Measurements from ENCODE around the gene DGKG.

DGKG gene

DNA sequence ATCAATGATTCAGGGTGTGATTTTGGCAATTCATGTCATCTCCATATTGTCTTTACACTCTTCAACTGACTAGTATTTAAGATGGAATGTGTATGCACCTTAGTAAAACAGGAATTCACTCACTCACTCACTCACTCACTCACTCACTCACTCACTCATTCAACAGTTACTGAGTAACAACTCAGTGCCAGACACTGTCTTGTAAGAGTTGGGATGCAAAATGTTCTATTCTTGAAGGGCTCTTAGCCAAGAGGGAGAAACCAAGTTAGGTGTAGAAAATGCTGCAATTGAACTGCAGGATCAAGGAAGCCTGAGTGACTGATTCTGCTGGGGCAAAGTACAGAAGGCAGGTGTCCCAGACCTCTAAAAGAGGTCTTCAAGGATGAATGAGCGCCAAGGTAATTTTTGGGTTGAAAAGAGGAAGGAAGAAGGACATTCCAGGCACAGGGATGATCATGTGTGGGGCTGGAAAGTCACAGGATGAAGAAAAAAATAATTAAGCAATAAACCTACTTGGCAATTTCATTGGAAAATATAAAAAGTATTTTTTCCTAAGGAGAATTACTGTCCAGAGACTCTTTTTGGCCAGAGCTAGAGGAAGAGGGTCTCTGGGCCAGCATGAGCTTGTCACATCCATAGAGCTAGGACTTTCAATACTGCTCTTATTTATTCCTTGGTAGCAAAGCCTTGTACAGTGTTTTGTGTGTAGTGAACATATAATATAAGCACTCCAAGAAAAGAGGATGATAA is 194.2 kb downstream of the DGKG start:
- no peak for DNase-seq

GRCh38 chr3:186166491-186167288 is 195.3 kb downstream of the DGKG start:
- no peak for DNase-seq

- DNase-seq = no peak
These were observed 196.0 kb downstream of the DGKG start for GRCh38 chr3:186166036-186166435.

DNA sequence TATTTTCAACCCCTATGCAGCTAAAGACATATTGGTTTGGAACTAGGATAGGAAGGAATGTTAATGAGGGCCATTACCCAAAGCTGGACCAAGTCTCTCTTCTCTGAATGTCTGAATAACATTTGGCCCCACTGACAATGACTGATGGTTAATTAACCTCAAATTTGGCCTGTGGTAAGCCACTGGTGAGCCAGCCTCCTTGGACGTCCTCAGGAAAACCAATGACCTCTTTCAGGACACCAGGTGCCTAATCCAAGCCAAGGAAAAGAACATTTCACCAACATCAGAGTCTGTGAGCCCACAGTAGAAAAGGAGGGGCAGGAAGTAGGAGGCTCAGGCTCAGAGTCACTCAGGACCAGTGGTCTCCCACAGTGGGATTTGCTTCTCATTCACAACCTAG is 196.7 kb downstream of the DGKG start:
- no peak for DNase-seq

DNA sequence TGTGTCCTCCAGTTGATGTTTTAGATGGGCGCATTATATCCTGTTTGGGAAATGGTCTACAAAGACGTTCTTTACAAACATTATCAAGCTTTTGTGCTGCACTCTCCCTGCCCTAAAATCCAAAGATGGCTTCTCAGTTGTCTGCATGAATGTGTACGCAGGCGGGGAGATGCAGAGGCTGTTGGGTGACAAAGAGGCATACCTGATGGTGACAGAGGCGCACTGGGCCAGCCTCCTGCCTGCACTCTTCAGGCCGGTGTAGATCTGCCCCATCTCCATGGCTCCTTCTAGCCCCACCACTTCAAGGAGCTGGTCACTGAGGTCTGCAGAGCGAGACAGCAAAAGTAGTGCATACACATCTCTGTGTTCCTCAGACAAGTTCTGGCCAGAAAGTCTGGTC is 197.3 kb downstream of the DGKG start:
- DNase-seq = no peak

DNA sequence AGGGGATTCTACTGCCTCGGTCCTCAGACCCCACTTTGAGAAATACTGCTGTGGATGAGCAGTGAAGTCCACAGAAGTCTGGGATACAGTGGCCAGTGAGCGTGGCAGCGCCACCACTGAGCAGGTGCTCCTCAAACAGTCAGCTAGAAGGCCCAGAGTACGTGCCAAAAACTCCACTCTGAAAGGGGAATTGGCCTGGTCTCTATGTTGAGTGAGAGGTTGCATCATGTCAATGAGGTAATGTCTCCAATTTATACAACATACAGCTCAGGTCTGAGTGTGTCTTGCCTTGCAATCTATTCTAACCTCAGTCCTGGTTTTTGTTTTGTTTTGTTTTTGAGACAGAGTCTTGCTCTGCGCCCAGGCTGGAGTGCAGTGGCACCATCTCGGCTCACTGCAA is 199.8 kb downstream of the DGKG start:
- DNase-seq = no peak

- no peak for DNase-seq
These were observed 201.3 kb downstream of the DGKG start for GRCh38 chr3:186160691-186161243.

DNA sequence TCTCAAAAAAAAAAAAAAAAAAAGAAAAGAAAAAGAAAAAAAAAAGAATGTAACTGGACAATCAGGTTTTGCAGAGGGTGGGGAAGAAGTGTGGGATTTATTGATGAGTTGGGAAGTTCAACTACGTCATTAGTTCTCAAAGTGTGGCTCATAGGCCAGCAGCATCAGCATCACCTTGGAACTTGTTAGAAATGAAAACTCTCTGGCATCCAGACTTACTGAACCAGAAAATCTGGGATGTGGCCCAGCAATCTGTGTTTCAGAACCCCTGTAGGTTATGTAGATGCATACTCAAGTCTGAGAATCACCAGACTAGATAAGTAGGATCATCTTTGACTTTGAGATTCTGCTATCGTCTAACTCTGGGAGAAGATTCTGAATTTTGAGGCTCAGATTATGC is 207.4 kb downstream of the DGKG start:
- DNase-seq = no peak

DNA sequence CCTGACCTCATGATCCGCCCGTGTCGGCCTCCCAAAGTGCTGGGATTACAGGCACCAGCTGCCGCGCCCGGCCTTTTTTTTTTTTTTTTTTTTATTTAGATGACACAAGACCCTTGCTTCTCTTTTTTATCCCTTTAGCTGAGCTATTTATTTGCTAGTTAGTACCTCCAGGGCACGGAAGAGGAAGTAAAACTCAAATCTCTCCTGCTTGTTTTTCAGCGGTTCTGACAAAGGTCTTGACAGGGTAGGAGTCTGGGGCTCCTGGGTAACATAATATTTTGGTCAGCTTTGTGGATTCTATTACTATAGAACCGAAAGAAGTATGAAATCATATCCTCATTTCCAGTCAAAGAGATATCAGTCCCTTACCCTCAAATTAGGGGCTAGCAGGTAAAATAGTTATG is 209.1 kb downstream of the DGKG start:
- no peak for DNase-seq

DNA sequence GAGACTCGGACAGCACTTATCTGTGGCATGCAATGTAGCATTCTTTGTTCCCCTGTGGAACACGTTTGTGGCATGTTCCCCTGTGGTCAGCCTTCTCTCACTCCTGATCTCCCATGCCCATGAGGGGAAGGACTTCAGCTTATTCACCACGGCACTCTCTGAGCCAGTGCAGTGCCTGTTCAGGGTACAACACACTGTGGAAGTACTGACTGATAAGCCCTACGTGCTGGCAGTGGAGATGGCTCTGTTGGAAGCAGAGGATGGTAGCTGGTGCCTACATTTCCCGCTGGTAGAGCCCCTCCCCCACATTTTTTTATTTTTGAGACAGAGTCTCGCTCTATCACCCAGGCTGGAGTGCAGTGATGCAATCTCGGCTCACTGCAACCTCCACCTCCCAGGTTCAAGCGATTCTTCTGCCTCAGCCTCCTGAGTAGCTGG is 209.7 kb downstream of the DGKG start:
- no peak for DNase-seq

DNA sequence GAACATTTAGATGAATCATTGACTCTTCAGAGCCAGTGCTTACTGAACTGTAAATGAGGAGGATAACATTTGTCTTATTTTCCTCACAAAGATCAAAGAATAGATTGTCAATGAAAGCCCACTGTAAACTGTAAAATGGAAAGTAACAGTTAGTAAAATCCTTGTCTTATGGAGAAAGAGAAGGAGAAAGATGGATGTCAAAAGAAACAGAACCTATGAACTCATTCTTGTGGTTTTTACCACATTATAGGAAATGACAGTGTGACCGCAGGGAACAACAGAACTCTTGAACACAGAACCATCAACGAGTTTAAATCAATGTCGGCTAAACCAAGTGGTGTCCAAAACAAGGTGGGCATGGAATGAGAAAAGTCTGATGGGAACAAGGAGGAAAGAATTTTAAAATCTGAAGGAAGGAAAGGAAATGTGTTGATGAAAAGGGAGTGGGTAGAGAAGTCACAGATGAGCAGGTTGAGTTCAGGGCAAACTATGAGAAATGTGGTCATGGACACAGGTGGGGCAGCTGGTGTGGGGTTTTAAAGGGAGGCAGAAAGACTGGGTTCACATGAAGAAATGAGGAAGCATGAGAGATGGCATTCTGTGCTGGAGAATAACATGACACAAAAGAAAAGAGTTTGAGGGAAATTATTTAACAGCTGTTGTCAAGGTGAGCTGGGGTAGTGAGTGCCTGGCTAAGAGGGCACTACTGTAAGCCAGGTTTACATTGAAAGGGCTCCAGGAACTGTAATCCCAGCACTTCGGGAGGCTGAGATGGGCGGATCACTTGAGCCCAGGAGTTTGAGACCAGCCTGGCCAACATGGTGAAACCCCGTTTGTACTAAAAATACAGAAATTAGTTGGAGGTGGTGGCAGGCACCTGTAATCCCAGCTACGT is 210.7 kb downstream of the DGKG start:
- DNase-seq = no peak

DNA sequence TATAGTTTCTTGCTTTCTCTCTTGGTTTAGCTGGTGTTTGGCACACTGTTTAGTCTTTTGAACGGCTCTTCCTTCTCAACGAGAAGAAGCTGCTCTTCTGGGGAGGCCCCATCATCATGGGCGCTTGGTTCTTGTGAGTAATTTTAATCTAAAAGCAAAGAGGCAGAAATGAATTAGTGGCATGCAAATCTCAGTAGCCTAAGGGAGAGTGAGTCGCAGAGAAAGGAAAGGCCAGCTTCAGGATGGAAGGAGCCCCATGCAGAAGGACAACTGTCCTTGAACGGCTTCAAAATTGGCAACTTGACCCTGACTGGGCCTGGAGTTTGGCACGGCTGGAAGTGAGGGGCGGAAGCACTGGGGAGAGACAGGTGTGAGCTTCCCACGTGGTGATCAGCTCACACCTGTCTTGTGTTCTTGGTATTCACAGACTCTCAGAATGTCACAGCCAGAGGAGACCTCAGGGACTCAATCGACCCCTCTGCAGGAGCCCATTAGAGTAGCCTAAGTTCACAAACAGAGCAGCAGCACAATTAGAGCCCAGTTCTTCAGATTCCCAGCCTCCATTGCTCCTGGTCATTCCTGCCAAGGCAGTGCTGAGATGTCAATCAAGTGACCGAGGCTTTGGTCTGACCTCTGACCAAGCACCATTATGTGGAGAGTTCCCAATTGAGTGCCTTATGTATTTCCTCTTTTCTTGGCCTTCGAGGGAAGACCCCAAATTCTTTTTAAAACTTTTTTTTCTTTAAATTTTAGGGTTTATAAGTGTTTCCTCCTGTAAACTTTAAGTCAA is 211.8 kb downstream of the DGKG start:
- no peak for DNase-seq

DNA sequence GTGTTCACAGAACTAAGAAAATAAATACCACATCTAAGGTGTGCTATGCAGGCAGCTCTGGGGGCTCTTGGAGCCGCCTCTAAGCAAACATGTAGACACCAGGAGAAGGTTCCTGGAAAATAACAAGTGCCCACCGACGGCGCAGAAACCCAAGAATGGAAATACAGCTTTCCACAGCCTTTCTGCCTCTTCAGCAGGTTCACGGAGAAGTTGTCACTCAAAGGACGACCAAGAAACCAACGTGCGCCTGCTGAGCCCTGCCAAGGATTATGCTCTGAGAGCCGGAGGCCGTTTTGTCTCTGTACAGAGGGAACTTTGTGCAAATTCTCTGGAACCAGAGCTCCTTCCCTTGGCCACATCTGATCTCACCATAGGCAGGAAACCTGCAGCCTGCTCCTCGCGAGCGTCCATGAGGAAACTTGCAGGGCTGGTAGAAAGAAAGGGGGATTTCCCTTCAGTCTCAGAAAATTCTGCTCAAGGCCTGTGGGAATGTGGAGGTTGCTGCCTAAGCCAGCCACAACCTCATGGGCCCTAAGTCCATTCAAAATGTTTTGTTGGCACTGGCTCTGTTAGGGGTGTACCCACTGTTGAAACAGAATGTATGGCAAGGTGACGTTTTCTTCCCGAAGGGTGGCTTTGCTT is 212.6 kb downstream of the DGKG start:
- no peak for DNase-seq

DNA sequence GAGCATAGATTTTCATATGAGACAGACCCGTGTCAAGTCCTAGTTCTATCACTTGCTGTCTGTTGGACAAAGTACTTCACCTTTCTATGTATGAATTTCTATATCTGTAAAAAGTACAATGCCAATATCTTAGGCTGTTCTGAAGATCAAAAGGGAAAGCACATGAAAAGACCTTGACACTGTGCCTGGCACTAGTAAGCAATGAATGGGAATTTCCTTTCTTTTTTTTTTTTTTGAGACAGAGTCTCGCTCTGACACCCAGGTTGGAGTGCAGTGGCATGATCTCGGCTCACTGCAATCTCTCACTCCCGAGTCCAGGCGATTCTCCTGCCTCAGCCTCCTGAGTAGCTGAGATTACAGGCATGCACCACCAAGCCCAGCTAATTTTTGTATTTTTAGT is 217.8 kb downstream of the DGKG start:
- no peak for DNase-seq

DNA sequence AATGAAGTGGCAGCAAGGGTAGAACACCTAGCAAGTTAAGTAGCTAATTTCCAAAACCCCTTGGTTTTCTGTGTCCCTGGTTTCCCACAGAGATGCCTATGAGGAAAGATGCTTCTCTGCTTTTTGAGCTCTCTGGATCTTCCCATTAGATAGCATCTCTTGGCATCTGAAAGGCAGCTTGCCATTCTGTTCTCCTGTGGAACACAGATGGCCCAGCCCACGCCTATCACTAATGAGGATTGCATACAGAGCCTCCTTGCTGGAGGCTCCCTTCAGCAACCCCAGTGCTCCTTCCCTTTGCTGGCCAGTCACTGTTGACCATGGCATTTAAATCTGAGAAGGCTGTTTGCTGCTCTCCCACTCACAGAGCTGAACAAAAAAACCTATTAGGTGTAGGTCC is 218.8 kb downstream of the DGKG start:
- no peak for DNase-seq

GRCh38 chr3:186142393-186142932 is 219.6 kb downstream of the DGKG start:
- no peak for DNase-seq

DNA sequence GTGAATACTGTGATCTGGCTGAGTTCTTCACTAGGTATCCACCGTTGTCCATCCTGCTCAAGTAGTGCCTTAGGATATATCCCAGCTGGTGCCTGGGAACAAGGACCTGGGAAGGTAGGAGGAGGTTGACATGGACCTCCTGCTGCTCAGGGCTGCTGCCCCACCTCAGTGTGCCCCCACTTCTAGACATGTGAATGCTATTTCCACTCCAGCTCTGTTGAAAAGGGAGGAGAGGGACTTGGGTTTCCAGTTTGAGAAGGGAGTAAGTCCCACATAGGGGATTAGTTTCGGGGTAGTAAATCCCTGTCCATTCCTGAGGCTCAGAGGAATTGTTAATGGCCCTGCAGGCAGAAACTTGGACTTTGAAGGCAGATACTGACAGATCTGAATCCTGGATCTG is 220.2 kb downstream of the DGKG start:
- no peak for DNase-seq

DNA sequence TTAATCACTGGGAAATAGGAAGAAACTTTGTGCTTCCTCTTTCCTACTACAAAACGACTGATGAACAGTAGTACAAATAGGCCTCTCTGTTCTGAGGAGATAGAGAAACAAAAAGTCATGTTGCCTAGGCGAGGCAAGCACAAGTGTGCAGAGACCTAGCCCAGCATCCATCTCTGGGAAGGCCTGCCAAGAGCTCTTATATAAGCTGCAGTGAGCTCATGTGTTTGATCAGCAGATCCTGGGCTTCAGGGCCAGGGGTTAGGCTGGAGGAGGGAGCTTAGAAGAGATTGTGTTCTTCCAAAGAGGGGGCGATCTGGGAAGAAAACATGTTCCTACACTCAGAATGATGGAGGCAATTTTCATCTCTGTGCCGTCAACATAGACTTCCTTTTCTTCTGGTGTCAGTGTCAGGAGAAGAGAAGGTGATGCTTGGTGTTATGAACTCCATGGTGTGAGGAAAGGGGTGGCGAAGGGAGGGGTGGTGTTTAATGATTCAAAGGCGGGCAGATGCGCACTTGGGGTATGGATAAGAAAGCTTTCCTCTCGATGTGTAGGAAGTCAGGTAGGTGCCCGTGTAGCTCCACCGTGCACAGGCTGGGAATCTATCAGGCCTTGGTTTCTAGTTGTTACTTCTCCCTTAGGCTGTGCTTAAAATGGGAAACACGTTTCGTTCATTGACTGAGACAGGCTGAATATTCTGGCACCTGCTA is 223.6 kb downstream of the DGKG start:
- DNase-seq = no peak

DNA sequence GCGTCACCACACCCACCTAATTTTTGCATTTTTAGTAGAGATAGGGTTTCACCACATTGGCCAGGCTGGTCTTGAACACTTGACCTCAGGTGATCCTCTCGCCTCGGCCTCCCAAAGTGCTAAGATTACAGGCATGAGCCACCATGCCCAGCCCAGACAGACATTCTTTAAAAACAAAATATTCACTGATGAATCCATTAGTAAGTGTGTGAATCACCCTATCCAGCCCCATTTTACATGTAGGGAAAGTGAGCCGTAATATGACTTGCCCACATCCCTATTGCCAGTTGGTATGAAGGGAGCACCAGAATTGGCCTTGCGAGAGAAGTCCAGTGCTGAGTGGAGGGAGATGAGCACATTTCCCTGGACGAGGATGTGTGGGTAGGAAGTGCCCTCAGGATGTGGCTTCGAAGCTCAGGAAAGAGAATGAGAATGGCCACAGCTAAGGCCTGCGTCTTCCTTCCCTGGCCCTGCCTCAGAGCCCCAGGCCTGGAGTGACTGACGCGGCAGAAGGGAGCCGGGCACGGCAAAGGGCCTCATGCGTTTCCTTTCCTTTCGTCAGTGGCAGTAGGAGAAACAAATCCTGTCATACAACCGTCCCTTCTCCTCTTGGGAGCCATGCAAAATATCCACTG is 224.9 kb downstream of the DGKG start:
- DNase-seq = no peak

DNA sequence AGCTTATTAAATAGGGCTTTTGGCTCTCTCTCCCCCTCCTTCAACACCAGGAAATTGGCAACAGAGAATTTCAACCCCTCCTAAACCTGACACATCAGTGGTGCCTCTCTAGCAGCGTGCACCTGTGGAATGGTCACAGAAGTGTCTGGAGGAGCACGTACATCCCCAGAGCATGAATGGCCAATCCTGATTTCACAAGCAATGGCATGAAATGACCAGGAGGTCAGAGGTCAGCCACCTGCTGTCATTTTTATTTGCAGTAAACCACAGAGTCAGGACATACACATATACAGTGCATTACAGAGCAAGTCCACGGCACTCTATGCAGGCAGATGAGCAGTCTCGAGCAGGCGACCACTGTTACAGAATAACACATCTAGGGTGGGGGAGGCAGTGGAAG is 228.1 kb downstream of the DGKG start:
- DNase-seq = no peak

Data from stimulated activated CD4-positive, alpha-beta T cell treated with anti-CD3 and anti-CD28 coated beads, Interleukin-4, amount 100 ng/mL, for 4 hours (primary cell).